COR-L47 (cell line): ENCODE results near the gene CEL.

Experiments used
- DNase-seq: peaks from one replicate; lab custom pipeline; 2025; lab: John Stamatoyannopoulos, UW

CEL gene

DNA sequence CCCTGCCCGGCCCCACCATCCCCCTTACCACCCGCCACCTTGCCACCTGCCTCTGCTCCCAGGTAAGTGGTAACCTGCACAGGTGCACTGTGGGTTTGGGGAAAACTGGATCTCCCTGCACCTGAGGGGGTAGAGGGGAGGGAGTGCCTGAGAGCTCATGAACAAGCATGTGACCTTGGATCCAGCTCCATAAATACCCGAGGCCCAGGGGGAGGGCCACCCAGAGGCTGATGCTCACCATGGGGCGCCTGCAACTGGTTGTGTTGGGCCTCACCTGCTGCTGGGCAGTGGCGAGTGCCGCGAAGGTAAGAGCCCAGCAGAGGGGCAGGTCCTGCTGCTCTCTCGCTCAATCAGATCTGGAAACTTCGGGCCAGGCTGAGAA lies at the start of gene CEL:
Gene CEL, plus strand, starts transcription at position 218 of the 382 bp plus-strand sequence. Its CDS starts 22 bp downstream, at position 240.
- peak; percentile 20 for DNase-seq

DNA sequence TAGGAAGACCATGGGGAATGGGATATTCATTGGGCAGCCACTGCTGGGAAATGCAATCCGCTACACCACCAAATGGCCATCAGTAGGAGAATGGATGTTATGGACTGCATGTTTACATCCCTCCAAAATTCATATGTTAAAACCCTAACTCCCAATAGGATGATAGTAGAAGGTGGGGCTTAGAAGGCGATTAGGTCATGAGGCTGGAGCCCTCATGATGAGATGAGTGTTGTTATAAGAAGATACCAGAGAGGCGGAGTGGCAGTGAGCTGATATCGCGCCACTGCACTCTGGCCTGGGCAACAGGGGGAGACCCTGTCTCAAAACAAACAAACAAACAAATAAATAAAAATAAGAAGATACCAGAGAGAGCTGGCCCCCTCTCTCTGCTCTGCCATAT lies 47.1 kb upstream of the CEL start:
- DNase-seq: no peak

DNA sequence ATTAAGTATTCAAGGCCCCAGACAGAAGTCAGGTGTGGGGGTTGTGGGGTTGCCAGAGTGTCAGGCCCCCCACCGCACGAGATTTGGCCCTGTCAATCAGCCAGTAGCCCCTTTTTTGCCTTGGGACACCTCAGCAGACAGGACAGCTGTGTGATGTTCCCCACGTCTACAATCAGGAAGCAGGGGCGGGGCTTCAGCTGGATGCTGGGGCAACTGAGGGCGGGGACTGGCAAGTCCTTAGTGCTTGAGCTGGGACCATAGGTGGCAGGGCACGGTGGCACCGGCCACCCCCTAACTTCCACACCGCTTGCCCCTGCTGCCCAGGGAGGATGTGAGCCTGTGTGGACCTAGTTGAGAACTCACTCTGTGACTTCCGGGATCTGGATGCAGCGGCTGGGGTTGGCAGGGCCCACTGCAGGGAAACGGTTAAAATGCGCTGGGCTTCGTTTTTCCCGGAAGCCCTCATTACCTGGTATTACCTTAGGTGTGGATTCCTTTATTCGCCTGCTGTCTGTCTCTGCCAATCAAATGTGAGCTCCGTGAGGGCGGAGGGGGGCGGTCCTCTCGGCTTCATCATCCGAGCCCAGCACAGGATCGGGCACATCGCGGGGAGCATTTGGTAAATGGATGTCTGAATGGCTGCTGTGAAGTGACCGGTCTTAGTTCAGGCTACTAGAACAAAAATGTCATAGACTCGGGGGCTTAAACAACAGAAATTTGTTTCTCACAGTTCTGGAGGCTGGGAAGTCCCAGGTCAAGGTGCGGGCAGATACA lies 38.5 kb upstream of the CEL start:
- no peak for DNase-seq

DNA sequence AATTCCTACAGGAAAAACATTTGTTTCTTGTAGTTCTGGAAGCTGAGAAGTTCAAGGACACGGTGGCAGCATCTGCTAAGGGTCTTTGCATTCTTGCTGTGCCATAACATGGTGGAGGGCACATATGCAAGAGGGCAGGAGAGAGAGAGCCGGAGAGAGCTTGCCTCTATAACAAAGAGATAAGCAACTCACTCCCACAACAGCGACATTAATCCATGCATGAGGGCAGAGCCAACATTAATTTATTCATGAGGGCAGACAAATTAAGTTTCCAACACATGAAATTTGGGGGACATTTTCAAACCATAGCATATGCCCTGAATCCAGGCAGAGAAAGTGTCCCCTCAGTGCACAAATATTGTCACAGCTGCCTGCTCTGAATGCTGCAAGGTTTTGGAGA lies 35.4 kb upstream of the CEL start:
- no peak for DNase-seq

DNA sequence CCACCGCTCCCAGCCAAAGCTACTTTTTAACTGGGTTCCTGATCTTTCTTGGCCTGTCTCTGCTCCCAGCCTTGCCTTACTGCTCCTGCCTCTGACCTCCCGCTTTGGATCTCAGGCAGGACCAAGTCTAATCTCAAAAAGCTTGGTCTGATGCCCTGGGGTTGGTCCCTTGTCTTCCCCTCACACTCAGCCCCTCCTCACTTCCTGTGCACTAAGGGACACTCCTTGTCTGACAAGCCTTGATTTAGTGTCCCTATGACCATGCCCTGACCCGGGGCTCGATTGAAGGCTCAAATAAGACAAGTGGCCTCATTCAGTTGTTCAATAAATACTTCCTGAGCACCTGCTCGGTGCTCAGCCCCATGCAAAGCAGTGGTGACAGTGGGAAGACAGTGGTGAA lies 34.6 kb upstream of the CEL start:
- DNase-seq: no peak

DNA sequence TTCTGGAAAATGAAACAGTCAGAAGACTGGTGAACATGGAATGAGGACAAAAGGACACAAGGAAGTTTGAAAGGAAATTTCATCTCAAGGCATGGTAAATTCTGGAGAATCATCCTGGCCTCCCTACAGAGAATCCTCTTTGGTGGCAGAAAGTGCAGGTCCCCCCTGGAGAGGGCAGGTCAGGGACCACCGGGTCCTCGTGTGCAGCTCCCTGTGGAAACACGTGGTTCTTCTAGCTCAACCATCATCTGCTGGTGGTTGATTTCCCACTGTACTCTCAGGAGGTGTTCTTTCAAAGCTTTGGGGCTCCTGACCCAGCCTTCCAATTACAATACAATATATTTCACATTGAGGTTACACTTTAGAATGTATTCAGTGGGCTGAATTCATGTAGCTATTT lies 33.6 kb upstream of the CEL start:
- DNase-seq: no peak

DNA sequence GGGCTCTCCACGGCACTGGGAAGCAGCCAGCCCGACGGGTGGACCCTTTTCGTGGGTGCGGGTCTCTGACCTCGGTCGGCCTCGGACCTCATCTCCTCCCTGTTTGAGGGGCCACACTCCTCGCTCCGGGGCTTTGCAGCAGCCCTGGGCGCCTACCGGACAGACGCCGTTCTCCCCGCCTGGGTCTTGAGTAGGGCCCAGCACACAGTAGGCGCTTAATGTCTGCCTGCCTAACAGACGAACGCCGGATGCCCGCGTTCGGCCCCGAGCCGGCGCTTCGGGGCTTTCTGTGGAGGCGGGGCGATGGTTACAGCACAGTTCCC lies 31.8 kb upstream of the CEL start:
- DNase-seq: no peak

DNA sequence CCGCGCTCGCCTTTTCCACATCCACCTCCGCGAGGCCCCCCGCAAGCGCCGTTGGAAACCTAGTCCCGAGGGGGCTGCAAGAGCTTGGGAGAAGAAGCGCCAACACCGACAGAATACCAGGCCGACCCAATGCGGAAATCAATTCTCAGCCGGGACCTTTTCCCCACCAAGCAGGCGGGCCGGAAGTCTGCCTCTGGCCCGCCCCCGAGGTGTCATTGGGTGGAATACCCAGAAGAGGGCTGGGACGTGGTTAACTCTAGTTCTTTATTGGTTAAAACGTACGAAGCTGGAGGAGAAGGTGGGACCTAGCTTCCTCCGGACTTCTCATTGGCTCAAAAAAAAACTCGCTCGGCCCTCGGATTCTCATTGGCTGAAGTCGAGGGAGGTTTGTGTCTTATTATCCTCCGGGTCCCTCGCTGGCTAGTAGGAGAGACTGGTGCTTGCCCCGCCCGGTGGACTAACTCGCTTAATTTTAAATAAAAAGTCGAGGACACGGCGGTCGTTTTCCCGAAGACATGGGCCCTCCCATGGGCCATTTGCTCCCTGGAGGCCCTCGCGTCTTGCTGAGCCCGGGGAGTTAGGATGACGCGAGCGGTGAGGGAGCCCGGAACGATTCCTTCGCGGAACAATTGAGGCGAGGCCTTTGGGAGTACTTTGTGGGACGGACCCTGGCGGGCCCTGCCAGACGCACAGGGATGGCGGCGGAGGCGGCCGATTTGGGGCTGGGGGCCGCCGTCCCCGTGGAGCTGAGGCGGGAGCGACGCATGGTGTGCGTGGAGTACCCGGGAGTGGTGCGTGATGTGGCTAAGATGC lies 31.3 kb upstream of the CEL start, which contains the start of gene GTF3C5:
Gene GTF3C5, plus strand, starts transcription at position 681 of the 813 bp plus-strand sequence. Its CDS starts 15 bp downstream, at position 696.
- peak; percentile 99 for DNase-seq

DNA sequence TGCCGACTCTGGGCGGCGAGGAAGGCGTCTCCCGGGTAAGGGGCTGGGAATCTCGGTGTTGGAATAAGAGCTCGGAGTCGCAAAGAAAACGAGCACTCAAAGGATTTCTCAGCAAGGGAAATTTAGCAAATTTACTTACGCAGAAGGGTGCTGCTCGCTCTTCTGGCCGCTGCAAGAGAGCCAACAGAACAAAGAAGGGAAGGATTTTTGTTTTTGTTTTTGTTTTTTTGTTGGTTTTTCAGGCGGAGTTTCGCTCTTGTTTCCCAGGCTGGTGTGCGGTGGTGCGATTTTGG lies 30.7 kb upstream of the CEL start:
- DNase-seq: no peak

DNA sequence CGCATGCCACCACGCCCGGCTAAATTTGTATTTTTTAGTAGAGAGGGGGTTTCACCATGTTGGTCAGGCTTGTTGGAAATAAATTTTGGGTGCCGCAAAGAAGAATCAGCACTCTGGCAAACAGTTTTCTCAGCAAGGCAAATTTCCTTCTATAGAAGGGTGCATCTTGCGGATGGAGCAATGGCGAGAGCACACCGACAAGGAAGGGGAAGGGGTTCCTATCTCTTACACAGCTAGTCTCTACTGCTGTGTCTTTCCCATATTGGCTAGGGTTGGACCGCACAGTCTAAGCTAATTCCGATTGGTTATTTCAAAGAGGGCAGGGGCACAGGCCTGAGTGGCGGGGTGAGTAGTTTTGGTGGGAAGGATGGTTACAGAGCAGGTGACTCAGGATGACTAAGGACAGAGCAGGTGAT lies 30.3 kb upstream of the CEL start:
- DNase-seq: no peak

DNA sequence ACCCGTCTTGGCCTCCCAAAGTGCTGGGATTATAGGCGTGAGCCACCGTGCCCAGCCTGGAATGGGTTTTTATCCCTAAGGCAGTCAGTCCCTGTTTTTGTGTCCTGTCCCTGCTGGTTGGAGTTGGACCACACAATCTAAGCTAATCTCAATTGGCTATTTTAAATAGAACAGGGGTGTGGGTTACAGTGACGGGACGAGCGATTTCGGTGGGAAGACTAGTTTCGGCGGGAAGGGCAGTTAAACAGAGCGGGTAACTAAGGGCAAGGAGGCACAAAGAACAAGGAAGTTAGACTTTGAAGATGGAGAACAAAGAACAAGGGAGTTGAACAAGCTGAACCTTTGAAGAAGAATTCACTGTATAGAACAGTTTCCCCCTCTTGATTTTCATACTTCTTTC lies 29.6 kb upstream of the CEL start:
- DNase-seq: no peak

DNA sequence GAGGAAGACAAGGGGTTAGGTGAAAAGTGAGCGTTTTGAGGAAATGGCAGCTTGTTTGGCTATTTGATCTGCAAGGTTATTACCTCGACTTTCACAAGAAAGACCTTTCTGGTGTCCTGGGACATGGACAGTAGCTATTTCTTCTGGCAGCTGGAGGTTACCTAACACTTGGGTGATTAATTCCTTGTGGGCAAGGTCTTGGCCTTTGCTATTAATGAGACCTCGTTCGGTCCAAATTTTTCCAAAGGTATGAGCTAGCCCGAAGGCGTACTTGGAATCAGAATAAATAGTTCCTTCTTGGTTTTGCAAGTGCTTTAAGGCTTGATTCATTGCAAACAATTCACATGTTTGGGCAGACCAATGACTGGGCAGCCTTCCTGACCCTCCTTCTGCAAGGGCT lies 26.1 kb upstream of the CEL start:
- no peak for DNase-seq

DNA sequence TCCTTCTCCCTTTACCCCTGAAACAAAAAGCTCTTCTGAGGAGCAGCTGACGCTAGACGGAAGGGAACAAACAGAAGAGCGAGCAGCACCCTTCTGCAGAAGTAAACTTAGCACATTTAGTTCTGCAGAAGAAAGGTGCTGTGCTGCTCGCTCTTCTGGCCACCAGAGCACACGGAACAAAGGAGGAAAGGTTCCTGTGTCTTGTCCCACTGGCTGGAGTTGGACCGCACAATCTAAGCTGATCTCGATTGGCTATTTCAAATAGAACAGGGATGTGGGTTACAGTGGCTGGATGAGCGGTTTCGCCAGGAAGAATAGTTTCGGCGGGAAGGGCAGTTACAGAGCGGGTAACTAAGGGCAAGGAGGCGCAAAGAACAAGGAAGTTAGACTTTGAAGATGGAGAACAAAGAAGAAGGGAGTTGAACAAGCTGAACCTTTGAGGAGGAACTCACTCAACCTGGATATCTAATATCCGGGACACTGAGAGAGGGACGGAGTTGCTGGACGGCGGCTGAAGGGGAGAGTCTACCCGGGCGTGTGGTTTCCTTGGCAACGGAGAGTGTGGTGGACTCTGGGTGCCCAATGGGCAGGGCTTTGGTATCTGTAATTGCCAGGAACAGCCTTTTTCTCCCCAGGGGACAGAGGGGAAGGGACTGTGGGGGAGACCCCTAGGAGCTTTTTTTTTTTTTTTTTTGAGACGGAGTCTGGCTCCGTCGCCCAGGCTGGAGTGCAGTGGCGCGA lies 23.8 kb upstream of the CEL start:
- DNase-seq: no peak

DNA sequence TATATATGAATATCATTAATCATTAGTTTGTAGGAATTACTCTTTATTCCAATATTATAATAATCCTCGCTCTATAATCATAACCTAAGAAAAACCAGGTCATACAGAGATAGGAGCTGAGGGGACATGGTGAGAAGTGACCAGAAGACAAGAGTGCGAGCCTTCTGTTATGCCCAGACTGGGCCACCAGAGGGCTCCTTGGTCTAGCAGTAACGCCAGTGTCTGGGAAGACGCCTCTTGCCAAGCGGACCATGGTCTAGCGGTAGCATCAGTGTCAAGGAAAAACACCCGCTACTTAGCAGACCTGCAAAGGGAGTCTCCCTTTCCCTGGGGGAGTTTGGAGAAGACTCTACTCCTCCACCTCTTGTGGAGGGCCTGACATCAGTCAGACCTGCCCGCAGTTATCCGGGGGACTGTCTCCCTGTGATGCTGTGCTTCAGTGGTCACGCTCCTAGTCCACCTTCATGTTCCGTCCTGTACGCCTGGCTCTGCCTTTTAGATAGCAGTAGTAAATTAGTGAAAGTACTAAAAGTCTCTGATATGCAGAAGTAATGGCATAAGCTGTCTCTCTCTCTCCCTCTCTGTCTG lies 20.8 kb upstream of the CEL start:
- DNase-seq: peak; percentile 24

DNA sequence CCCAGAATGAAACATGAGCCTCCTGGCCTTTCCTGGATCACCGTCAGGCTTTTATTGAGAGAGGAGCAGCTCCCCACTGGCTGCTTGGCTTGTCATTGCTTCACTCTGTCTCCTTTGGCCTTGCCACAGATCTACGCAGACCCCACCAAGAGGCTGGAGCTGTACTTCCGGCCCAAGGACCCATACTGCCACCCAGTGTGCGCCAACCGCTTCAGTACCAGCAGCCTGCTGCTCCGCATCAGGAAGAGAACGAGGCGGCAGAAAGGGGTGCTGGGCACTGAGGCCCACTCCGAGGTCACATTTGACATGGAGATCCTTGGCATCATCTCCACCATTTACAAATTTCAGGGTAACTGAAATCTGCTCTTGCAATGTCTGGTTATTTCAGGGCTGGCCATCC lies 19.8 kb upstream of the CEL start:
- DNase-seq: no peak

DNA sequence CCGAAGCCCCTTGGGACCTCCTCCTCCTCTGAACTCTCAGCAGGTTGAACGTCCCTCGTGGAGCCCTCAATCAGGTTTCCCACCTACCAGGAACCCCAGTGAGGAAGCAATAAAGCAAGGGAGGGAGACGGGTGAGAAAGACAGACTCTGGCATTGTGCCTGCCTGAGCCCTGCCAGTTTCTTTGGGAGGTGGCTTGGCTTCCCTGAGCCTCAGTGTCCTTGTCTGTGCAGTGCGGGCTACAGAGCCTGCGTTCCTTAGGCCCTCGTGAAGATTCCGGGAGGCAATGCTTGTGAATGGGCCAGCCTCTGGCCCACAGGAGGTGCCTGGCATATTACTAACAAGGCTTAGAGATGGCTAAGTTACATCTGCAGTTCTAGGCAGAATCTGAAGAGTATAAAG lies 19.1 kb upstream of the CEL start:
- DNase-seq: no peak

DNA sequence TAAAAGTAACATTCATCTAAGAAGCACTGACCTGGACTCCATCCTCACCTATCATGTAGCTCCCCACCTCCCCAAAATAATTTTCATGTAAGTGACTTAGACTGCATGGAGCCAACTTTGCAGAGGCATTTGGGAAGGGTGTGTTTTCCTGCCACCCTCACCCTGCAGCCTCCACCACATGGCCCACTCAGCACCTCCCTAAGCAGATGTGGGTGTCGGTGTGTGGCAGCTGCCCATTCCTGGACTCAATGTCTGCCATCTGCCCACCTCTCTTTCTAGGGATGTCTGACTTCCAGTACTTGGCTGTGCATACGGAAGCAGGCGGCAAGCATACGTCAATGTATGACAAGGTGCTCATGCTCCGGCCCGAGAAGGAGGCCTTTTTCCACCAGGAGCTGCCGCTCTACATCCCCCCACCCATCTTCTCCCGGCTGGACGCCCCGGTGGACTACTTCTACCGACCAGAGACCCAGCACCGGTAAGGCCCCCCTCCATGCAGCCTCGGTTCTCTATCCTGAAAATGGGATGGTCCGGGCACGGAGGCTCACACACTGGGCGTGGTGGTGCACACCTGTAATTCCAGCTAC lies 18.2 kb upstream of the CEL start:
- no peak for DNase-seq

DNA sequence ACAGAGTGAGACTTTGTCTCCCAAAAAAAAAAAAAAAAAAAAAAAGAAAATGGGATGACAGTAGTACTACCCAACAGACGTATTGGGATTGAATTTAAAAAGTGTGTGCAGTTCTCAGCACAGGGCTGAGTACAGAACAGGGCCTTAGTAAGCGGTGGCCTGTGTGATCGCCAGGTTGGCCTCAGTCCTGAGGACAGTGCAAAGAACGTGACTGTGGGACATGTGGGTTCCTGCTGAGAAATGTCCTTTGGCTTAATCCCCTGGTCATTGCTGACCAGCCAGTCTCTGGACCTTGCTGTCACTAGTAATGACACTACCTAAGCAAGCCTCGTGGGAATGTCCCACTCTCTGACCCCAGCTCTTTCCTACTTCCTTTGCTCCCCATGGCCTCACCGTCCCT lies 17.7 kb upstream of the CEL start:
- DNase-seq: no peak

DNA sequence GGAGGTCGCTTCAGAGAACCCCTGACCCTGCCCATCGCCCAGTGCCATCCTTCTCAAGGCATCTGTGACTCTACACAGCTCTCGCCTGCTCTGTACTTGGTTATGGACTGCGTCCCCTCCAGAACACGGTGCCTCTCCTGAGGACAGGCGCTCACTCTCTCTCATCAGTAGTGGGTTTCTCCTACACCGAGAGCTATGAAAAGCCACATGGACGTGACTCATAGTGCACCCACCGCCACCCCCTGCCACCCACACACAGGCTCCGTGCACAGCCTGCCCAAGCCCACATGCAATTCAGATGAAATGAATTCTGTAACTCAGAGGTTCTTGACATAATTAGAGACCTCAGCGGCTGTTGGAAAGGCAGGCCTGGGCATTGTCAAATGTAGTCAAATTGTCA lies 17.1 kb upstream of the CEL start:
- DNase-seq: no peak

DNA sequence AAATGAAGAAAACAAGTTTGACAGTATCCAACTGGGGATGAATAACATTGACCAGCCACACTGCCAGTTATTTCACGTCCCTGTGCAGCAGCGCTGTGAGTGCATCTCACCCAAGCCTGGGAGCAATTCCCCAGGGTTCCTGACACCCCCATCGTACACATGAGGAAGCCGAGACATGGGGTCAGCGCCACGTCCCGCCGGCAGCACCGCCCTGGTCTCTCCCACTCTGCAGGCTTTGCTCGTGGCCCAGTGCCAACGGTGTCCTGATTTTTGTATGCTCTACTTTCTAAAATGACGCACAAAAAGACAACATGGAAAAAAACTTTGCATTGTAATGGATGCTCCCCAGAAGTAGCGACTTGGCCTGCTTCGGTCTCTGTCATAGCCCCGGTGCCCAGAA lies 16.6 kb upstream of the CEL start:
- no peak for DNase-seq

DNA sequence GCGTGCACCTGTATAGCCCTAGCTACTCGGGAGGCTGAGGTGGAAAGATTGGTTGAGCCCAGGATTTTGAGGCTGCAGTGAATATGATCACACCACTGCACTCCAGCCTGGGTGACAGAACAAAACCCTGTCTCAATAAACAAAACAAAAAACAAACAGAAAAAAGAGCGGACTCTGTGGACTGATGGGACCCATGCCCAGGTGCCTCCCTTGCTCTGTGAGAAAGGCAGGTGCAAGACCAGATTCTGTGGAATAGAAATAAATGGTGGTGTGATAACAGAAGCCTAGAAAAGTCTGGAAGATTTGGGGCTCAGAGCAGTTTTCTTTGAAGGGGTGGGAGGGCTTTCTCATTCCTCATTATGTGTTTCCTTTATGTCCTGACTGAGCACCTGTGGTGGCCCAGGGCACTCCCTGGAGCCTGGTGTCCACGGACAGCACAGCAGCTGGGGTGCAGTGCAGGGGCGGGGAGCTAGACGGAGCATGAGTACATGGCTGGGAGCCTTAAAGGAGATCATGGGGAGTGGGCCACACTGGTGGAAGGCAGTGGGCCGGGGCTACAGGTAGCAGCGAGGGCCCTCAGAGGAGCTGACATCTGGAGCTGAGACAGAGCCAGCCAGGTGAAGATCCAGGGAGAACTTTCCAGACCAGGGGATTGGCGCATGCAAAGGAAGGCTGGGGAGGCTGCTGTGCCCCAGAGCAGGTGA lies 15.4 kb upstream of the CEL start:
- no peak for DNase-seq

DNA sequence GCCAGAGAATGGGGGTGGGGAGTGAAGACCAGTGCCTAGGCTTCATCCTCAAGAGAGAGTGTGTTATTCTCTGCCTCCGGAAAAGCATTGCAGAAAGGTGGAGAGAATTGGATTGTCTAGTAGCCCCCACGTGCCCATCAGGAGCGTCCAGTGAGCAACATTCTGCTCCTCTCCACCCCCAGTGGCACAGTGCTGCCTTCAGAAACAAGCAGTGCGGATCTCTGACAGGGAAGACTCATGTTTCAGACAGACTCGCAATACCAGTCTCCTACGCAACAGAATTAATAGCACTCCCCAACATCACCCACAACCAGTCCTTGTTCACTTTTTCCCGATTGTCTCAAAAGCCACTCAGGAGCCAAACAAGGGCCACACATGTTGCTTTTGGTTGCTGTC lies 14.9 kb upstream of the CEL start:
- DNase-seq: no peak
